Measurements from ENCODE around the gene TRIM44. TPM values are rescaled to one million over a fixed set of nuclear protein-coding genes. Genes with fewer than 3 reads are reported as not detected.

The TRIM44 gene, protein sequence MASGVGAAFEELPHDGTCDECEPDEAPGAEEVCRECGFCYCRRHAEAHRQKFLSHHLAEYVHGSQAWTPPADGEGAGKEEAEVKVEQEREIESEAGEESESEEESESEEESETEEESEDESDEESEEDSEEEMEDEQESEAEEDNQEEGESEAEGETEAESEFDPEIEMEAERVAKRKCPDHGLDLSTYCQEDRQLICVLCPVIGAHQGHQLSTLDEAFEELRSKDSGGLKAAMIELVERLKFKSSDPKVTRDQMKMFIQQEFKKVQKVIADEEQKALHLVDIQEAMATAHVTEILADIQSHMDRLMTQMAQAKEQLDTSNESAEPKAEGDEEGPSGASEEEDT
- total RNA-seq, result 7.8 and 17.5 TPM in 2 replicates

DNA sequence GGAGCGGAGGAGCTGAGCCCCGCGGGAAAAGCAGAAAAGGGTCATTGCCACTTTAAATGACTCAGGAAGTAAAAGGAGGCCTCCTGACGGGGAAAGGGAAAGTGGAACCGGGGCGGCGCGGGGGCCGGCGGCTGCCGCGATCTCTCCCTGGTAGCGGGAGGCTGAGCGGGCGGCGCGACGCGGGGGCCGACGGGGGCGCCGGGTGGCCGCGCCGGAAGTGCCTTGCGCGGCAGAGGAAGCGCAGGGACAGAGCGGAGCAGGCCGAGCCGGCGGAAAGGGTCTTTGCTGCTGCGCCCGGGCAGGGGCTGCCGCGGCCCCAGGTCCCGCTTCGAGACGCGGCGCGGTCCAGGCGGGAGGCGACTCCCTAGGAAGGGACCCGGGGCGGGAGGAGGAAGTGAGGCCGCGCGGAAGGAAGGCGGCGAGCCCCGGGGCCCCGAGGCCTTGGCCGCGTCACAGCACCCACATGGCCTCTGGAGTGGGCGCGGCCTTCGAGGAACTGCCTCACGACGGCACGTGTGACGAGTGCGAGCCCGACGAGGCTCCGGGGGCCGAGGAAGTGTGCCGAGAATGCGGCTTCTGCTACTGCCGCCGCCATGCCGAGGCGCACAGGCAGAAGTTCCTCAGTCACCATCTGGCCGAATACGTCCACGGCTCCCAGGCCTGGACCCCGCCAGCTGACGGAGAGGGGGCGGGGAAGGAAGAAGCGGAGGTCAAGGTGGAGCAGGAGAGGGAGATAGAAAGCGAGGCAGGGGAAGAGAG is at the start of gene TRIM44:
Gene TRIM44 (plus strand): TSS at position 127 of the 759 bp plus-strand sequence. CDS start 337 bp downstream, at position 464.

DNA sequence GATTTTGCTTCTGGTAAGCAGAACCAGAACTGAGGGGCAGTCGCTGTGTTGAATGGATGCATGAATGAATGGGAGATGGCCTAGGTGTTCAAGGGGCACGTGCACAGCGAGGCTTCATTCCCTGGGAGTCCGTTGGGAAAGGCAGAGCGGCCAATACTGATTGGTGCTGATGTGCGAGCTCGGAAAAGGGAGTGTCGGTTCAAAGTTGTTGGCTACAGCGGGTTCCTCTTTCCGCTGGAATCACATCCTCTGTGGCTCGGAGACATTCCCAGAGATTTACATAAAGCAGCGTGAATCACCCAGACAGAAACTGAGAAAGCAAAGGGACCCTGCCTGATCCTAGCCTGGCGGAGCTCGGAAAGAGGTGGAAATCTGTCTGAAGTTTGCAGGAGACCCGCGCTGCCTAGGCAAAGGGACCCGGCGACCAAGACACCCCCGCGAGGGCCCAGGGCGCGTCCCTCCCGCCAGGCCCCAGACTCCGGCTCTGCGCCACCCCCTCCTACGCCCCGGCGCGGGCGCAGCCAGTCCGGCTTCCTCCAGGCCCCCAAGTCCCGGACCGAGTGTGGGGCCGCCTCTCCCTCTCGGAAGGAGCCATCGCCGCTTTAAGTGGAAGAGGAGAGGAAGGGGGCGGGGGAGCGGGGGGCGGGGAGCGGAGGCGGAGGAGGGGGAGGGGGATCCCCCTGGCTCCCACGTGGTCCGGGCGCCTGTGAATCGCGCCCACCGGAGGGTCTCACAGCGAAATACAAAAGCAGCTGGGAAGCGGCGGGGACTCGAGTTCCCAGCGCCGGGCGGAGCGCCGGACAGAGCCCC is 44.7 kb upstream of the TRIM44 start, which contains the start of gene FJX1:
Gene FJX1 (plus strand): TSS at position 774 of the 810 bp plus-strand sequence. CDS start 177 bp downstream, outside the sequence.

Other genes with a start within 250 kb of the TRIM44 start
- not detected in 2 replicates for gene SLC1A2, start 243.2 kb upstream of the TRIM44 start, total RNA-seq
- 0.25 and 0.65 TPM in 2 replicates for gene PAMR1, start 137.2 kb upstream of the TRIM44 start, total RNA-seq
- gene FJX1, start 44.3 kb upstream of the TRIM44 start, total RNA-seq, result 13.9 and 40.0 TPM in 2 replicates